ENCODE data around the gene ITPK1. TPM values are rescaled to one million over a fixed set of nuclear protein-coding genes. Genes with fewer than 3 reads are reported as not detected.
"Not testable (repeated sequence)": the region's sequence is repeated elsewhere in the genome, so short reads cannot be mapped to it uniquely, and the experiment has no call there.

Gene ITPK1
- 37.5 and 57.0 TPM in 2 replicates for total RNA-seq (2014; rRNA removed; shearing (Covaris generic))
- polyA plus RNA-seq (2015; cell fraction: cytosol; rRNA removed) = 27.6 and 30.9 TPM in 2 replicates
- polyA plus RNA-seq (2015; cell fraction: nucleus; rRNA removed) = 16.8 and 24.3 TPM in 2 replicates

DNA sequence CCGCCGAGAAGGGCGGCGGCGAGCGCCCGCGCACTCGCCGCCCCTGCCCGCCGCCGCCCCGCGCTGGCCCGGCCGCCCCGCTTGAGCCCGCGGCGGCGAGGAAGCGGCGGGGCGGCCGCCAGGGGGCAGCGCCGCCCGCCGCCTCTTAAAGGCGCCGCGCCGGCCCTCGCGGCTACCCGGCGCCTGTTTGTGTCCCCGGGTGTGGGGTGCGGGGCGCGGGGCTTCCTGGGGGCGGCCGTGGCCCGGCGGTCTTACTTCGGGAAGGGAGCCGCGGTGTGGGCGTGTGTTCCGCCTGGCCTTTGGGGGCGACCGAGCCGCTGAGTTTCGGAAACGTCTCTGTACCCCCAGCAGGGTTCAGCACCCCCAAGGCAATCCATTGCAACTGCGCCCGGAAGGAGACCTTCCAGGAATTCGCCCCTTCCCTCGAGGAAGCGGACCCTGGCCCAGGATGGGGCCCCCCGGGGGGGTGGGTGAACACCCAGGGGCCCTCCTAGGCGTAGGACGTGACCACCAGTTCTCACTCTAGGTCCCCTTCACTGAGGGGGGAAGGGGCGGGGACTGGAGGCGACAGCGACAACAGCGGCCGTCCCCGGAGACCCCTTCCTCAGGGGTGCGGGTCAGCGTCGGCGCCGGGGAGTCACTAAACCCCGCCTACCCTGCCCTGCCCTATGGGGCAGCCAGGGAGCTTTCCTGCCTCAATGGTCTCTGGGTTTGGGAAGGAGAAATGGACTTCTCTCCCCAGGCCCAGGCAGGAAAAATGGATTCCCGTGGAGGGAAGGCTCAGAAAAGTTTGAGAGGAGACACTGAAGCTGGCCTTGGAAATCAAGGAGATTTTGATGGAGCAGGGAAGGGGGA, at the start of gene ITPK1:
Gene ITPK1 (minus strand): TSS at position 105 of the 855 bp plus-strand sequence. CDS start 762 bp downstream, outside the sequence.
- DNase-seq (ENCODE audit: low read depth) = peak; percentile 28

DNA sequence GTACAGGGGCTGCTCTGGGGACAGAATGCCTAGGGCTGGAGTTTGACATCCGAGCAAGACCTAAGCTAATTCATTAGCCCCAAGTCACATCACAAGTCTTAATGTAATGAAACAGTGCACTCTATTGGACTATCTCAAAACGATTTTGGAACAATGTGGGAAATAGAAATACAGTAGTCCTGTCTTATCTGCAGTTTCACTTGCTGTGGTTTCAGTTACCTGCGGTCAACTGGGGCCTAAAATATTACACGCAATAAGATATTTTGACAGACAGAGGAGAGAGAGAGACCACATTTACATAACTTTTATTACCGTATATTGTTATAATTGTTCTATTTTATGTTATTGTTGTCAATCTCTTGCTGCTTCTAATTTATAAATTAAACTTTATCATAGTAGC, 47.8 kb upstream of the ITPK1 start:
- no peak for DNase-seq (ENCODE audit: low read depth)

DNA sequence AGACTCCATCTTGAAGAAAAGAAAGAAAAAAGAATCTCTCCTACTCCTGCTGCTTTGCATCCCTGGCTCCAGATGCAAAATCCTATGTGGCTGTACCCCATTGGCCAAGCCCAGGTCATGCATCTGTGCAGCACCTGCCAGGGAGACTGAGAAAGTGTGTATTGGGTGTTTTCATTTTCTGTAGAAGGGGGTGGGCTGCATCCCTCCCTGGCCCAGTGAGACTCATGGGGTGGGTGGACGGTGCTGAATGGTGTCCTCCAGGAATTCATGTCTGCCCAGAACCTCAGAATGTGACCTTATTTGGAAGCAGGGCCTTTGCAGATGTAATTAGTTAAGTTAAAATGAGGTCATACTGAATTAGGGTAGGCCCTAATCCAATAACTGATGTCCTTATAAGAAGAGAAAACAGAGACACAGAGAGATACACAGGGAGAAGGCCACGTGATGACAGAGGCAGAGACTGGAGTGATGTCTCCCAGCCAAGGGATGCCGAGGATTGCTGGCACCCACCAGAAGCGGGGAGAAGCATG, 45.8 kb upstream of the ITPK1 start:
- no peak for DNase-seq (ENCODE audit: low read depth)

DNA sequence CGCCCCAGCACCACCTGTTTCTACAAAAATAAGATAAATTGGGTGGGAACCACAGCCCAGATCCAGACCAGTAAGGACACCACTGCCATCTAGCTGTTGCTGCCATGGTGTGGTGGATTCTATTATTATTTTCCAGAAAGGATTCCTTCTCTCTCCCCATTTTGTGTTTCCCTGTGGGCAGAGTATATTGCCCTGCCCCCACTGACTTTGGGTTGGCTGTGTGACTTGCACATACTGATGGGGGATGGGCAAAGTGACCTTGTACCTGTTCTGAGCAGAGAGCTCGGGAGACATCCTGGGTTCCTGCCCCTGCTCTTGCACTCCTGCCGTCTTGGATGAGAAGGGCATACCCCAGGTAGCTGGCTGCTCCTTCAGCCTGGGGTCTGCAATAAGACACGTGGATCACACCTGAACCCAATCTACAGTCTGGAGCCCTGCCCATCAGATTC, 44.7 kb upstream of the ITPK1 start:
- no peak for DNase-seq (ENCODE audit: low read depth)

DNA sequence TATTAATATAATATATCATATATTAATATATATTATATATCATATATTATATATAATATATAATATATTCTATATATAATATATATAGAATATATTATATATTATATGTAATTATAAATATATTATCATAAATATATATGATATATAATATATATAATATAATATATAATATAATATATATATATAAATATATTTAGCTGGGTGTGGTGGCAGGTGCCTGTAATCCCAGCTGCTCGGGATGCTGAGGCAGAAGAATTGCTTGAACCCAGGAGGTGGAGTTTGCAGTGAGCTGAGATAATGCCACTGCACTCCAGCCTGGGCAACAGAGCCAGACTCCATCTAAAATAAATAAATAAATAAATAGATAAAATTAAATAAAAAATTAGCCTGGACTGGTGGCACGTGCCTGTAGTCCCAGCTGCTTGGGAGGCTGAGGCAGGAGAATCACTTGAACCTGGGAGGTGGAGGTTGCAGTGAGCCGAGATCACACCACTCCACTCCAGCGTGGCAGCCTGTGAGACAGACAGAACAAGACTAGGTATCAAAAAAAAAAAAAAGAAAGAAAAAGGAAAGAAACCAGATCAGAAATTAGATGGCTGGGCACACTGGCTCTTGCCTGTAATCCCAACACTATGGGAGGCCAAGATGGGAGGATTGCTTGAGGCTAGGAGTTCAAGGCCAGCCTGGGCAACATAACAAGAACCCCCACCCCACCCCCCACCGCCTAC, 44.1 kb upstream of the ITPK1 start:
- DNase-seq (ENCODE audit: low read depth) = not testable (repeated sequence)

GRCh38 chr14:93158349-93158748, 42.6 kb upstream of the ITPK1 start:
- not testable (repeated sequence) for DNase-seq (ENCODE audit: low read depth)

DNA sequence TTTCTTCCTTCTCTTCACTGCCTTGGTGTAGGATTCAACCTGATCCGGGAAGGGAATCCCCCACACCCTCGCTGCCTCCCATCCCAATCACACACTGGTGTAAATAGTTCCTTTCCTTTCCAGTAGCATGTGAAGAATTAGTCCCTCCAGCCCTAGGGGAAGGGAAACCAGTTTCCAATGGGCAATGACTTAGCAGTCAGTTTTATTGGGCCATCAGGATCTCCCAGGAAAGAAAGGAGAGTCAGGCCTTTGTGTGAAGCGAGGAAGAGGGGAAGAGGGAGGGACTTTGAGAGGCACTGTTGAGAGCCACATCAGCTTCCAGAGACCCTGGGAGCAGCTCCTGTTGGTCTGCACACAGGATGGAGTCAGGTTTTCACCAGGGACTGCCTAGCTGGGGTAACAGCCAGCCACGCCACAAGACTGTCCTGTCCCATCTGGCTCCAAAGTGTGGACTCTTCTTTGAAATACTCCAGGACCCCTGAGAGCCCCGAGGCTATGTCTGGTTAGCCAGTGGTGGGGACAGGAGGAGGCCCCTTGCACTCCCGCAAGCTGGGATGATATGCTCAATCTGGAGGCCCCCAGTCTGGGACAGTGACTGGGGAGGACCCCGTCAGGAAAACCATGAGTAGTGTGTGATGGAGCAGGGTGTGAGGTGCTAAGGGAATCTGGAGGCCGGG, 41.1 kb upstream of the ITPK1 start:
- no peak for DNase-seq (ENCODE audit: low read depth)

DNA sequence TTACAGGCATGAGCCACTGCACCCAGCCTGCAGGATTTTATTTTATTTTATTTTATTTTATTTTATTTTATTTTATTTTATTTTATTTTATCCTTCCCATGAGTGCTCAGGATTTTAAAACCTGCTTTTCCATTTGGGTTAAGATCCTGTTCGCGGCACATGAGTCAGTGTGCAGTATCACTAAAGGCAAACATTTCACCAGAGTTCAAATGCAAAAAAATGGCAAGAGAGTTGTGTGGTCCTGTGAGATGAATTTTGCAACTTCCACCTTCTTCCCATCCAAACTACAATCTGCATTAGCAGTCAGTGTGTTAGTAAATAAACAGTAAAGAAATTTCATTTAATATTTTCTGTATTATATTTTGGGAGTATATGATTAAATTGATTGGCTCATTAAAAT, 39.9 kb upstream of the ITPK1 start:
- DNase-seq (ENCODE audit: low read depth) = no peak

GRCh38 chr14:93153121-93153520, 37.4 kb upstream of the ITPK1 start:
- DNase-seq (ENCODE audit: low read depth) = no peak

DNA sequence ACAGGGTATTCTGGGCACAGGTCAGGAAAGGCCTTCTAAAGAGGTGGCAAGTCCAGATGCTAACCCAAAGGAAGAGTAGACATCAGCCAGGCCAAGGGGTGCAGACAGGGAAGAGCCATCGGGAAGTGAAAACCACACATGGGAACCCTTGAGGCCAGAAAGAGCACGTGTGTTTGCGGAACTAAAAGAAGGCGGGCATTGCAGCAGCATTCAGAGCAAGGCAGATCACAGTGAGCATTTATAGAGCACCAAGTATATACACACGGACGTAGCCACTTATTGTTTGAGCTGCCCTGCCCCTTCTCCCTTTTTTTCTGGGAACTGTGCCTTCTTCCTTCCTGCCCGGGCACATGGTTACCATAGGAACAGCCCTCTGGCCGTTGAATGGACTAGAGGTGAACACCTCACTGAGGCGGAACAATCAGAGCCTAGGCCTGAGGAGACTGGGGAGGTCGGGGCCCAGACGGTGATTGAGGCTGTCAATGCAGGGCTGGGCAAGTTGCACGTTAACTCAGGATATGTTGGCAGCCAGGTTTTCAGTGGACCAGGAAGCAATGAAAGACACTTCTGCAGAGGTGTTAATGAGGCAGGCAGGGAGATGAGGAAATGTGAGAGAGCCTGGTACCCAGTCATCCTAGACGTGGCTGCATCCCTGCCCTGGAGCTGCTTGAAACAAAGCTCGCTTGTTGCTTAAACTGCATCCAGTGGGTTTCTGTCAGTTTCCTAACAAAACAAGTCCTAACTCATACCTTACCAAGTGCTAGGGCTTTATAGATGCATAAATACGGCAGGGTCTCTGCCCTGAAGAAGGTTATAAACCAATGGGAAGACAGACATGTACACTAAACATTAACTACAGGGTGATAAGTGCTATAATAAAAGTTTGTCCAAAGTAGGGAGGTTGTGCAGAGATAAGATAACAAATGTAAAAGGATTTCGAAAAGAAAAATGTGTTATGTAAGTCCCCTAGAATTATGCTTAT, 34.8 kb upstream of the ITPK1 start:
- no peak for DNase-seq (ENCODE audit: low read depth)

DNA sequence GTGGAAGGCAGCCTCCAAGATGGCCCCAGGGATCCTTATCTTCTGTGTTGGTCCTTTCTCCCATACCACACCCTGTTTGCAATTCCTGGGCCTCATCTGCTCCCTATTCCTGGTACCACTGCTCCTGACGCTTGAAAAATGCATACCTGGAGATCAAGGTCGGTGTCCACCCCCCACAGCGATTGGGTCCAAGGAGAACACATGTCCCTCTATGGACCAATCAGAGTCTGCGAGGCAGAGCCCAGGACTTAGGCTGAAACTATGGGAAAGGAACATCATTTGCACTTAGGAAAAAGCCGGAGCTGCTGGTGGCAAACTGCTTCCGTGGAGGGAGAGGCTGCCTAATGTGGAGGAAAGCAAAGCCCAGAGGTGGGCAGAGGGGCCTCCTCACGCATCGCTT, 33.3 kb upstream of the ITPK1 start:
- no peak for DNase-seq (ENCODE audit: low read depth)

DNA sequence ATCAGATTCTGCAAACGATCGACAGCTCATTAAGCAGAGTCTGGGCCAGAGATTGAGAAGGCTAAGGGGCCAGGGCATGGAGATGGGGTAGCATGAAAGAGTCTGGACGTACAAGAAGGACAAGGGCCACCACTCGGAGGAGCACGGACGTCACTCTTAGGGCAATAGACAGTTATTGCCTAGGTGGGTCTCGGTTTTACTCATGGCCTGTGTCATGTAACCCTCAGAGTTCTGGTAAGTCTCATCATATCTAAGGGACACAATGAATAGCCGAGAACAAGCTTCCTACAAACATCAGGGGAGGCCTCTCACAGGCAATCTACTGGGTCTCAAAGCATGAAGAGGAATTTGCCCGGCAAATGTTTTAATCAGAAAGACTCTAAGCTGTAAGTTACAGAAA, 30.4 kb upstream of the ITPK1 start:
- no peak for DNase-seq (ENCODE audit: low read depth)

DNA sequence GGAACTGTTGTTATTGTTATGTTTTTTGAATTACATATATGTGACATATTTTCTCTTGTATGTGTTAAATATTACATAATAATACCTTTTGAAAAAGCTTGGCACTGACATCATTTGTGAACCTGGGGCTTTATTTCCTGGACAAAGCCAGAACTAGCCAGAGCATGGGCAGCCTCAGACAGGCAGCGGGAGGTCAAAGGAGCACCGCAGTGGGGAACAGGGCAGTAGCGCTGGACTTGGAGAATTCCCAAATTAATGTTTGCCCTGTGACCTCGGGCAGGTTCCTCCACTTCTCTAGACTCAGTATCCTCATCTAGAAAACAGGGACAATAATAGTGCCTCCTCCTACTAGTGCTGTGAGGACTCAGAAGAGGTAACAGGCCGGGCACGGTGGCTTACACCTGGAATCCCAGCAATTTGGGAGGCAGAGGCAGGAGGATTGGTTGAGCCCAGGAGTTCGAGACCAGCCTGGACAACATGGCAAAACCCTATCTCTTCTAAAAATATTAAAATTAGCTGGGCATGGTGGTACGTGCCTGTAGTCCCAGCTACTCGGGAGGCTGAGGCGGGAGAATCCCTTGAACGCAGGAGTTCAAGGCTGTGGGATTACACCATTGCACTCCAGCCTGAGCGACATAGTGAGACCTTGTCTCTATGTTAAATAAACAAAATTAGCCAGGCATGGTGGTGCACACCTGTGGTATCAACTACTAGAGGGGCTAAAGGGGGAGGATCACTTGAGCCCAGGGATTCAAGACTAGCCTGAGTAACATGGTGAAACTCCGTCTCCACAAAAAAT, 27.3 kb upstream of the ITPK1 start:
- no peak for DNase-seq (ENCODE audit: low read depth)

- DNase-seq (ENCODE audit: low read depth) = no peak
Observed at GRCh38 chr14:93137864-93138263, 22.1 kb upstream of the ITPK1 start.

GRCh38 chr14:93136508-93136907, 20.8 kb upstream of the ITPK1 start:
- not testable (repeated sequence) for DNase-seq (ENCODE audit: low read depth)

DNA sequence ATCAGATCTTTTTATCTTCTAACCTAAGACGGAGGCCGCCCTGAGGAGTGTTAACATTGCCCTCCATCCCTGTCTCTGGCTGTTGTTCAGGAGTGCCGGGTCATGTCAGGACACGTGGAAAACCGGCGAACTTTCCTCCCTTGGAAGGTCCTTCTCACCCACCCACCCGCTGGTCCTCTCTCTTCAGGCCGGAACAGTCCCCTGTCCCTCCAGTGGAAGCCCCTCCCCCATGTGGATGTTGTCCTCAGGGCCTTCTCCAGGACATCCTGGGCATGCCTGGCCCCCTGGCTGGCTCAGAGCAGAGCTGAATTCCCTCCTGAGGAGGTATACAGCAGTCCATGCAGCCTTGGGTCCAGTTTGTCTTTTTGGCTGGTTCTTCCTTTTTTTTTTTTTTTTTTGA, 20.3 kb upstream of the ITPK1 start:
- no peak for DNase-seq (ENCODE audit: low read depth)

DNA sequence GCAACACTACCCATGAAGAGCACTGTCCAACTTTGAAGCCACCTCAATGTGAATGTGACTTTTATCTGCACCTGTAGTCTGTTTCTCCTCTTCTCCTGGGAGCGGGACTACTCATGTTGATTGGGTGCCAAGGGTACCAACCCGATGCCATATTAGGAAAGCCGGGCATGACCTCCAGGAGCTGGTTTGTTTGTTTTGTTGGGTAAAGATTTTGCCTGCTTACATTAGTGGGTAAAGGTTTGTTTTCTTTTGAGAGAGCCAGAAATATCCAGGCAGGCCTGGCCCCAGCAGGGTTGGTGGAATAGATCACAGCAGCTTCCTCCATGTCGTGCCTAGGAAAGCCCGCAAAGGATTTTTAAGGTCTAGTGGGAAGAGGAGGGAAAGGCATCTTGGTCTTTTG, 19.7 kb upstream of the ITPK1 start:
- DNase-seq (ENCODE audit: low read depth) = no peak

DNA sequence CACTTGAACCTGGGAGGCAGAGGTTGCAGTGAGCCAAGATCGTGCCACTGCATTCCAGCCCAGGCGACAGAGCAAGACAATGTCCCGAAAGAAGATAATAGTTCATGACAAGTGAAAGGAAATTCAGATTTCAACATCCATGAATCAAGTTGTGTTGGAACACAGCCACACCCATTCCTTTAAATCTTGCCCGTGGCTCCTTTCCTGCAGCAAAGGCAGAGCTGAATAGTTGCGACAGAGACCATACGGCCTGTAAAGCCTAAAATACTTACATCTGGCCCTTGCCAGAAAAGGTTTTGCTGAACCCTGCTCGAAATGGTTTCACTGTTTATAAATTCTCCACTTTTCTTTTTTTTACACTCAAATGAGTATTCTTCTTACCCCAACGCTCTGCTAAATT, 17.7 kb upstream of the ITPK1 start:
- no peak for DNase-seq (ENCODE audit: low read depth)

DNA sequence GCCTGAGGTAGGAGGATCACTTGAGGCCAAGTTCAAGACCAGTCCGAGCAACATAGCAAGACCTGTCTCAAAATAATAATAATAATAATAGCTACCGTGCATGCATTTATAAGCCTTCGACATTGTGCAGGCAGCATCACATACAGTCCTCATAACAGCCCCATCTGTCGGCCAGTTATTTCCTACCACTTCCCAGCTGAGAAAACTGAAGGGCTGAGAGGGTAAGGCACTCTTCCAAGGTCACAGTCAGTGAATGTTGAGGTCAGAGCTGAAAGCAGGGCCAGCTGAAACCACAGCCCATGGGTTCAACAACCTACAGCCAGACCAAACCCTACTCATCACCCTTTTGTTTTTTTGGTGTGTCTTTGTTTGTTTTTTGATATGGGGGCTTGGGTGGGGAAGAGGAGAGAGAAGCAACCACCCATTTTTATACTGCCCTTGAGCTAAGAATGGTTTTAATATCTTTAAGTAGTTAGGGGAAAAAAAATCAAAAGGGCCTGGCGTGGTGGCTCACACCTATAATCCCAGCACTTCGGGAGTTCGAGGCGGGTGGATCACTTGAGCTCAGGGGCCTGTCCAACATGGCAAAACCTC, 16.8 kb upstream of the ITPK1 start:
- peak; percentile 39 for DNase-seq (ENCODE audit: low read depth)
